Measurements from ENCODE around the gene USP2. TPM values are rescaled to one million over a fixed set of nuclear protein-coding genes. Genes with fewer than 3 reads are reported as not detected.

Gene USP2
- total RNA-seq, 1 donor from 2014 or later = 3.4 TPM

DNA sequence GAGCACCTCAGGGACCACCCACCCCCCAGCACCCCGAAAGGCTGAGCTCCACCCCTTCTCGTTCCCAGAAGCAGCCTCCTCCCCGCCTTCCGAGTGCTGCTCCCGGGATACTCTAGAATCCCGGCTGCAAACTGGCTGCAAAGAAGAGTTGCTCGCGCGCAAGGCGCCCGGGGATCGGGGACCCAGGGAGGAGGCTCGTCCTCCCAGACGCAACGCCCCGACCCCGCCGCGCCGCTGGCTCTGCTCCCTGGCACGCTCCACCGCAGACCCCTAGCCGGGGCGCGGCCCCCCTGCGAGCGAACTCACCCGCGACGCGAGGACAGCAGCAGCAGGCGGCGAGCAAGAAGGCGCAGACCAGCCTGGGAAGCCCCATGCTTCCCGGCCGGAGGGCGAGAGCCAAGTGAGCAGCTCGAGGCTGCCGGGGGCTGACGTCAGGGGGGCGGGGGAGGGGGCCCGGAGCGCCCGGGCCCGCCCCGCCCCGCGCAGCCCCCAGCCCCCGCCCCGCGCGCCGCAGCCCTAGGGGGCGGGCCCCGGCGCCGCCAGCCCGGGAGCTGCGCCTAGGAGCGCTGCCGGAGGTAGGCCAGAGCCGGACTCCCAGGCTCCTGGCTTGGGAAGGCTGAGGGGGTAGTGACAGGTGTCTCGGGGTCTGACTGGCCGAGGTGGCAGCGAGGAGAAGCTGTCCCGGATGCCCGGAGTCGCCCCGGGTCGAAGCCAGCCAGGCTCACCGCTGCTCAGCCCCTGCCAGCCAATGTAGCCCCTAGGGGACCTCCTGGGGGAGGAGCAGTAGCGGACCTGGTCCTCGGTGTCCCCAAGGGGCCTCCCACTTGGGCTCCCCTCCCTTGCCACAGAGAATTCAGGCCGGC is 64.5 kb downstream of the USP2 start, which contains the start of gene MCAM:
Gene MCAM (minus strand): TSS at position 402 of the 863 bp plus-strand sequence. CDS start 29 bp downstream, at position 373.
- peaks cover 28% of the 10 kb centered on the region for H3K27me3 Mint-ChIP-seq (ENCODE audit: low read depth)

GRCh38 chr11:119316016-119316728 is 65.3 kb downstream of the USP2 start:
- DNase-seq (ENCODE audit: low read depth, low spot score) = no peak
- Mint-ChIP-seq H3K36me3 (ENCODE audit: low read depth) (no peaks in the 10 kb centered on the region), H3K9me3 (no peaks in the 10 kb centered on the region), H3K27me3 (ENCODE audit: low read depth) (peaks cover 28% of the 10 kb centered on the region), H3K4me3 (peak overlapping the region; percentile 87), H3K4me1 (peaks cover 28% of the 10 kb centered on the region), H3K27ac (ENCODE audit: unreplicated experiment) (no peak overlapping the region)
- TF ChIP-seq CTCF (conservative IDR thresholded peaks at IDR 0.05) = no peak

More for the DNA sequence above, 64.5 kb downstream of the USP2 start, which contains the start of gene MCAM:
- H3K9me3 Mint-ChIP-seq = no peaks in the 10 kb centered on the region
- no peak for TF ChIP-seq CTCF (conservative IDR thresholded peaks at IDR 0.05)
- H3K27ac Mint-ChIP-seq (ENCODE audit: unreplicated experiment) = peak within 1 kb of the TSS; percentile 35
- H3K36me3 Mint-ChIP-seq (ENCODE audit: low read depth) = no peaks in the 10 kb centered on the region
- peak within 1 kb of the TSS; percentile 87 for H3K4me3 Mint-ChIP-seq
- peaks cover 35% of the 10 kb centered on the region for H3K4me1 Mint-ChIP-seq
- peak; percentile 45 for DNase-seq (ENCODE audit: low read depth, low spot score)

DNA sequence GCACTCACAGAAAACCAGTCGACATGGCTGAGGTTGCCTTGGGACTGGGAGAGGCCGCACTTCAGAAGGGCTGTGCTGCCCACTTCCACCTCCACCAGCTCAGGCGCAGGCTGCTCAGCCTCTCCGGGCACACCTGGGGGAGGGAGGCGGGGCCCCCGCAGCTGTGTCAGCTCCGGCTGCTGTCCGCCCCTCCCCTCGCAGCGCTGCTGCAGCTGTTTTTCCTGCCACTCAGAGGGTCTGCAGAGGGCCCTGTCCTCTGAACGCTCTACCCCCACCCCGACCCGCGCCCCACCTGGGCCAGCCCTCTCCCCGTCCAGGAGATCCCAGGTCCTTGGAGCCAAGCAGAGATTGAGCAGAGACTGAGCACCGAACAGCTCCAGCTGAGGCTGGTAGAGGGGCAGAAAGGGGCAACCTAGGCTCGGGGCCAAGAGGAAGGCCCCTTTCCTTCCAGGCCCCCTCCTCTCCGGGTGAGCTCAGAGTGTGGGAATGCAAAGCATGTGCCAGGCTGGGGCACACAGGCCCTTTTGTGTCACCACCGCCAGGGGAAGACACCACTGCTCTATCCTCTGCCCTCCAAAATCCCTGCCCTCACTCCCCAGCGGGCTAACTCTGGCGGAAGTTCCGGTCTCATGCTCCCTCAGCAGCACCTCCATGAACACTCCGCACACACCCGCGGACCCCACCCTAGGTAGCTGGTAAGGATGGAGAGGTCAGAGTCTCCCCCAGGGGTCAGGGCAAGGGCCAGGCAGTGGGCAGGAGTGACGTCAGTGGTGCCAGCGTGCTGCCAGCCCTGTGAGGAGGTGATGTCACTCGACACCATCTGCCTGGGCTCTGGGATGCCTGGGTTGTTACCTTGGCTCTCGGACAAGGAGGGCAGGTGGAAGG is 66.1 kb downstream of the USP2 start:
- no peak for DNase-seq (ENCODE audit: low read depth, low spot score)
- peaks cover 28% of the 10 kb centered on the region for H3K4me1 Mint-ChIP-seq
- H3K36me3 Mint-ChIP-seq (ENCODE audit: low read depth) = no peaks in the 10 kb centered on the region
- H3K27ac Mint-ChIP-seq (ENCODE audit: unreplicated experiment) = no peak overlapping the region
- peaks cover 28% of the 10 kb centered on the region for H3K27me3 Mint-ChIP-seq (ENCODE audit: low read depth)
- H3K9me3 Mint-ChIP-seq = no peaks in the 10 kb centered on the region
- H3K4me3 Mint-ChIP-seq = peak overlapping the region; percentile 87
- TF ChIP-seq CTCF (conservative IDR thresholded peaks at IDR 0.05) = no peak

- DNase-seq (ENCODE audit: low read depth, low spot score) = no peak
- Mint-ChIP-seq H3K27me3 (ENCODE audit: low read depth) (peaks cover 28% of the 10 kb centered on the region), H3K4me3 (peak overlapping the region; percentile 71), H3K4me1 (peaks cover 24% of the 10 kb centered on the region), H3K36me3 (ENCODE audit: low read depth) (peaks cover 1% of the 10 kb centered on the region), H3K9me3 (no peaks in the 10 kb centered on the region), H3K27ac (ENCODE audit: unreplicated experiment) (no peak overlapping the region)
- no peak for TF ChIP-seq CTCF (conservative IDR thresholded peaks at IDR 0.05)
Measured at GRCh38 chr11:119314726-119315125, 66.8 kb downstream of the USP2 start.

- Mint-ChIP-seq H3K36me3 (ENCODE audit: low read depth) (peaks cover 3% of the 10 kb centered on the region), H3K27me3 (ENCODE audit: low read depth) (peaks cover 14% of the 10 kb centered on the region), H3K4me3 (no peak overlapping the region), H3K4me1 (no peaks in the 10 kb centered on the region), H3K27ac (ENCODE audit: unreplicated experiment) (no peak overlapping the region), H3K9me3 (no peaks in the 10 kb centered on the region)
- no peak for DNase-seq (ENCODE audit: low read depth, low spot score)
- no peak for TF ChIP-seq CTCF (conservative IDR thresholded peaks at IDR 0.05)
Measured at GRCh38 chr11:119310682-119311052, 70.8 kb downstream of the USP2 start.

Data from neural crest cell (in vitro differentiated cells).